ENCODE data around the gene AHNAK2.

DNA sequence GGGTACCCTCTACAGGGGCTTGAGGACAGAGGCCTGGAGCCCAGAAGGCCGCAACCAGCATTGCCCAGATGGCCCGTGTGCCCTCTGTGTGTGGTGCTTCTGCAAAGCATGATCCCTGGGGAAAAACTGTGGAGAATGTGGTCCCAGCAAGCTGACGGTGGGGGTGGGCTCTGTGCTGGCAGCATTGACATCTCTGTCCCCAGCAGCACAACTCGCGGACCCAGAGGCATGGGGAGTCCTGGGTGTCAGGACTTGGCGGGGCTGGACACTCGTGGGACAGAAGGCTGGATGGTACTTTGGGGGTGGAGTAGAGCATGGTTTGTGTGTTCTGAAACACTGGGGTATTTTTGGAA is 11.8 kb upstream of the AHNAK2 start:
- TF ChIP-seq EZH2 (IDR thresholded peaks at IDR 0.05; ENCODE audit: insufficient read depth, poor library complexity, severe bottlenecking) (no peak), EZH2phosphoT487 (IDR thresholded peaks at IDR 0.05; ENCODE audit: insufficient read depth, low read depth) (no peak)
